Measurements from ENCODE around the gene NCOA3. TPM values are rescaled to one million over a fixed set of nuclear protein-coding genes. Genes with fewer than 3 reads are reported as not detected.

The NCOA3 gene
- total and polyA plus RNA-seq, 2 of the 8 experiments (the other 6 are each of a cell fraction or from before 2014, with no cell fraction given) = 7.9 to 24.7 TPM

DNA sequence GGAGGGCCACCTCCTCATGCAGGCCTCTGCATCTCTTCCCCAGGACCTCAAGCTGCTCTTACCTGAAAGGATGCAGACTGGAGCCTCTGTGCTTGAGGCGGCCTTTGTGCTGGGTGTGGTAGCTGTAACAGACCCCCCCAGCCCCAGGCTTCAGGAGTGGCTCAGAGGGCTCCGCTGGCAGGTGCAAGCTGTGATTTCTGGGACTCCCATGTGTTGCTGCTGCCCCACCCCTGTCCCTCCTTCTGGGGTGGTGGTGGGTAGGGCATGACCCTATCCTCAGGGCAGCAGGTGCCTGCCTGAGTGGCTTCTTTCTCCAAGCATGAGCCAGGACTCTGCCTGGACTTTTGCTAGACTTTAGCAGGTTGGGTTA lies 162.4 kb downstream of the NCOA3 start:
- Histone ChIP-seq H2AK5ac (ENCODE audit: low read depth, low read length) (no peak overlapping the region), H2BK120ac (replicated peaks; ENCODE audit: low read depth, low read length) (no peak overlapping the region), H3K4me1 (replicated peaks in 1 of 4; ENCODE audit: control insufficient read depth in 3 of 4, insufficient read depth in 4 of 4, low read length in 3 of 4) (peaks cover 0 to 4% (median 1%) of the 10 kb centered on the region in 4 experiments; a peak in 4 of 7 replicates), H3K9ac (replicated peaks in 1 of 4; ENCODE audit: extremely low read depth in 1 of 4, low read depth in 3 of 4, low read length in 3 of 4) (no peak overlapping the region), H4K5ac (ENCODE audit: insufficient read length, low read depth, low read length) (no peak overlapping the region), H3K9me3 (ENCODE audit: insufficient read depth in 2 of 2, low read depth in 1 of 2, low read length in 1 of 2) (no peaks in the 10 kb centered on the region), H2BK15ac (ENCODE audit: low read length) (no peak overlapping the region), H3K79me1 (ENCODE audit: low read depth, low read length) (no peaks in the 10 kb centered on the region), H3K23ac (ENCODE audit: insufficient read length) (no peak overlapping the region), H4K8ac (ENCODE audit: extremely low read depth, insufficient read depth, low read length) (no peak overlapping the region), H3K23me2 (ENCODE audit: low read depth, low read length) (no peaks in the 10 kb centered on the region), H3K27me3 (replicated peaks in 1 of 4; ENCODE audit: control insufficient read depth in 3 of 4, extremely low read depth in 1 of 4, insufficient read depth in 3 of 4, low read length in 3 of 4) (no peaks in the 10 kb centered on the region), H3K79me2 (ENCODE audit: control insufficient read depth in 1 of 2, insufficient read depth in 2 of 2, low read length in 2 of 2) (no peaks in the 10 kb centered on the region), H3K4me3 (ENCODE audit: extremely low read depth in 1 of 4, insufficient read depth in 2 of 4, low read depth in 3 of 4, low read length in 4 of 4) (no peak overlapping the region), H3K36me3 (ENCODE audit: control insufficient read depth in 2 of 4, insufficient read depth in 4 of 4, low read length in 3 of 4) (peaks cover 0 to 3% (median 0%) of the 10 kb centered on the region in 4 experiments; a peak in 2 of 8 replicates), H2BK5ac (ENCODE audit: low read depth, low read length) (0 out of 2 replicates have a peak overlapping the region, but pooled peaks have one; percentile 18), H3K14ac (ENCODE audit: insufficient read length) (no peak overlapping the region), H3K56ac (replicated peaks; ENCODE audit: insufficient read length, low read depth, low read length) (no peak overlapping the region), H3K27ac (ENCODE audit: low read depth, low read length) (no peak overlapping the region), H3K4me2 (ENCODE audit: insufficient read depth in 1 of 2, low read depth in 2 of 2, low read length in 2 of 2) (no peak overlapping the region), H4K20me1 (replicated peaks in 1 of 2; ENCODE audit: control insufficient read depth in 1 of 2, insufficient read depth in 2 of 2, low read length in 2 of 2) (no peaks in the 10 kb centered on the region), H2AFZ (ENCODE audit: low read length) (no peak overlapping the region), H4K91ac (replicated peaks; ENCODE audit: insufficient read length, low read length) (no peak overlapping the region), H2BK12ac (ENCODE audit: low read depth, low read length) (no peak overlapping the region), H3K4ac (replicated peaks; ENCODE audit: insufficient read length, low read depth, low read length) (no peak overlapping the region), H3K18ac (ENCODE audit: extremely low read depth, low read length) (peak overlapping the region; percentile 39; the same call in 1 of the 2 replicates), H2BK20ac (ENCODE audit: low read length) (no peak overlapping the region)
- FAIRE-seq (no peak), DNase-seq (ENCODE audit: low read depth in 1 of 2, low spot score in 2 of 2) (no peak)
- CTCF ChIA-PET (ENCODE audit: partially characterized antibody) = interaction anchor here (0.5 to 8.2 kb wide), 38 partner anchors 8 to 960 kb away, joined by 3 to 92 read pairs (median 4); partner anchors contain the start of gene NCOA3
- POLR2A ChIA-PET (ENCODE audit: partially characterized antibody) = interaction anchor here (1.0 to 1.2 kb wide), 2 partner anchors 11 to 956 kb away, joined by 3 to 4 read pairs; no protein-coding TSS in a partner anchor
- 94% methylated on average over 2 of the region's 2 CpGs; no CpG with 5 or more reads in 1 of the 2 experiments for WGBS, 2 experiments (ENCODE audit: extremely low coverage in 1 of 2, insufficient coverage in 1 of 2, insufficient read length in 1 of 2, insufficient replicate concordance in 2 of 2, low coverage in 1 of 2, low lambda C conversion rate in 2 of 2, missing lambda C conversion rate in 1 of 2)
- TF ChIP-seq GABPA (IDR thresholded peaks at IDR 0.05; ENCODE audit: borderline replicate concordance, insufficient read depth, low read length) = no peak
- no peak for TF ChIP-seq TCF12 (IDR thresholded peaks at IDR 0.05; ENCODE audit: low read depth, low read length)
- no peak for TF ChIP-seq CBX5 (IDR thresholded peaks at IDR 0.05; ENCODE audit: low read depth, low read length)
- no peak for TF ChIP-seq POU5F1 (IDR thresholded peaks at IDR 0.05; ENCODE audit: low read depth, low read length)
- TF ChIP-seq SIRT6 (IDR thresholded peaks at IDR 0.05; ENCODE audit: low read length) = no peak
- no peak for TF ChIP-seq RAD21 (IDR thresholded peaks at IDR 0.05 in 1 of 2, conservative IDR thresholded peaks at IDR 0.05 in 1 of 2; ENCODE audit: low read depth in 2 of 2, low read length in 2 of 2)
